Loucy (cell line): ENCODE measurements around the gene KSR2.

Experiments
- EZH2phosphoT487 ChIP-seq: fragments of 200-600 bp; IDR thresholded peaks from 2 replicates; pipeline ENCODE4 v1.6.1; 2018; ENCODE audit warnings: antibody characterized with exemption, mild to moderate bottlenecking, moderate library complexity, borderline replicate concordance
- TF ChIP-seq, protein P1 (sequence below): fragments of 200-600 bp; sonication (generic); conservative IDR thresholded peaks from 2 replicates; pipeline ENCODE4 v1.5.1; 2014; ENCODE audit warnings: mild to moderate bottlenecking, antibody characterized with exemption, low read length

DNA sequence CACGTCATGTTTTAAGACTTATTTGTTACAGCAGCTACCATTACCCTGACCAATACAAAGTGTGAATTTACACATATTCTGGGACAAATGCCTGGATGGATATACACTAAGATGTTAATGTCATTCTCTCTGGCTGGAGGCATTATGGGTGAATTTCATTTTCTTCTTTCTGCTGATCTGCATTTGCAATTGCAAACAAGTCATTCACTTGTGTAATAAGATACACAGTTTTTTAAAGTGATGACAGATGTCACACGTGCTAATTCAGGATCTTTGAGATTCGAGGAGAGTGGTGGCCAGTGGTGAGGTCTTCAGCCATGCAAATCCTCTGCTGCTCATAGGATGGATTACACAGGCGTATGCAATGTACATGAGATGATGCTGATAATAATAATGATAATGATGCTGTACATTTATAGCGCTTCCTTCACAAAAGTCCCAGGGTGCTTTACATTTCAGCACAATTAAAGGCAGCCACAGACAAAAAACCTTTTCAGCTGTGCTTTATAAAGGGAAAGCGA is 451.5 kb downstream of the KSR2 start:
- TF ChIP-seq, protein P1, sequence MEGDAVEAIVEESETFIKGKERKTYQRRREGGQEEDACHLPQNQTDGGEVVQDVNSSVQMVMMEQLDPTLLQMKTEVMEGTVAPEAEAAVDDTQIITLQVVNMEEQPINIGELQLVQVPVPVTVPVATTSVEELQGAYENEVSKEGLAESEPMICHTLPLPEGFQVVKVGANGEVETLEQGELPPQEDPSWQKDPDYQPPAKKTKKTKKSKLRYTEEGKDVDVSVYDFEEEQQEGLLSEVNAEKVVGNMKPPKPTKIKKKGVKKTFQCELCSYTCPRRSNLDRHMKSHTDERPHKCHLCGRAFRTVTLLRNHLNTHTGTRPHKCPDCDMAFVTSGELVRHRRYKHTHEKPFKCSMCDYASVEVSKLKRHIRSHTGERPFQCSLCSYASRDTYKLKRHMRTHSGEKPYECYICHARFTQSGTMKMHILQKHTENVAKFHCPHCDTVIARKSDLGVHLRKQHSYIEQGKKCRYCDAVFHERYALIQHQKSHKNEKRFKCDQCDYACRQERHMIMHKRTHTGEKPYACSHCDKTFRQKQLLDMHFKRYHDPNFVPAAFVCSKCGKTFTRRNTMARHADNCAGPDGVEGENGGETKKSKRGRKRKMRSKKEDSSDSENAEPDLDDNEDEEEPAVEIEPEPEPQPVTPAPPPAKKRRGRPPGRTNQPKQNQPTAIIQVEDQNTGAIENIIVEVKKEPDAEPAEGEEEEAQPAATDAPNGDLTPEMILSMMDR, result no peak
- TF ChIP-seq EZH2phosphoT487, result no peak
